GM21619 (cell line): ENCODE results near the gene MEIS3.
A peak's percentile ranks its signal among the peaks of the same experiment; 100 is the strongest.

Experiments used
- ATAC-seq: cut with Tn5 transposase; IDR thresholded peaks from one replicate; pipeline ENCODE4 v1.9.1; 2021; ENCODE audit not compliant: unreplicated experiment

MEIS3 gene

DNA sequence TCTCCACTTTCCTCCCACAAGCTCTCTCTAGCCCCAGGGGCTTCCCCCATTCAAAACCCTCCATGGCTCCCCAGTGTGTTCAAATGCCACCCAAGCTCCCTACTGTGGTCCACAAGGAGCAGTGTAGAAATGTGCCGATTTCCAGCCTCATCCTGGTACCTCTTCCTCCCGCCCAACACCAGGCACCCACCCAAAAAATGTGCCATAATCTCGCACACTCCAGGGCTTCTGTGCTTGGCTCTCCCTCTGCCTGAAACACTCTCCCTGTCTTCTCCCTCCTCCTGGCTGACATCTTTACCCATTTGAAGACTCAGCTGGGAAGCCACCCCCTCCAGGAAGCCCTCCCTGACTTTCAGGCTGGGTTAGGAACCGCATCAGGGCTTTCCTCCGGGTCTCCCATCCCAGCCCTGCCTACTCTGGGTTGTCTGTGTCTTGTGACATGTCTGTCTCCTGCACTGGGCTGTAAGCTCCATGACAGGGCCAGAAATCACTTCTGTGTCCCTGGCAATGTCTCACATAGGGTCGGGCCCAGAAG is 16.6 kb upstream of the MEIS3 start:
- no peak for ATAC-seq

DNA sequence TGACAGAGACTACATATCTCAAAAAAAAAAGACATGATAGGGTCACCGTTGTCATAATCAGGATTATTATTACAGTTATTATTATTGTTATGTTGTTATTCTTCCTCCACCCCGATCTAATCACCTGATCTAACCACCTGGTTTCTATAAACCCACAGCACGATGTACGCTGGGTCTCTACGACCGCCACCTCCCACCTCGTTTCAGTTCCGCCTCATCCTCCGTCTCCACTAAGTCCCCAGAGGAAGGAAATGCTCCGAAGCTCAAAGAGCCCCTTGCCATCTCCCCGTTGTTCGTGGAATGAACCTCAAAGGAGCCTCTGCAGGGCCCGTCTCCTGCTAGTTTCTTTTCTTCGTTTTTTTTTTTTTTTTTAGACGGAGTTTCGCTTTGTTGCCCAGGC is 15.9 kb upstream of the MEIS3 start:
- ATAC-seq: no peak

DNA sequence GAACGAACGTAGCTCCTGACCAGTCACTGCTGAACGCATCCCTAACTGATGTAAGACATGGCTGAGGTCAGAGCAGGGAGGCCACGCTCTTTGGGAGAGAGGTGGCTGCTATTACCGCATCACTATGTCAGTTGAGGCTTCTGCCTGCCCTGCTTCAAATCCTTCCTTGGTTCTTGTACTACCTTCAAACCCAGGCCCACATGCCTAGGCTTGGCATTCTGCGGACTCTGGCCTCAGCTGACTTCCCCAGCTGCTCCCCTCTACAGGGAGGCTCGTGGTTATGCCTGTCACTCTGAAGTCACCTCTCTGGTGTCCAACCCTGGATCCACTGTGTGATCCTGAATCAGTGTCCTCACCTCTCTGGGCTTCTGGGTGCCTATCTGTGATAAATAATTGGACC is 14.8 kb upstream of the MEIS3 start:
- no peak for ATAC-seq

DNA sequence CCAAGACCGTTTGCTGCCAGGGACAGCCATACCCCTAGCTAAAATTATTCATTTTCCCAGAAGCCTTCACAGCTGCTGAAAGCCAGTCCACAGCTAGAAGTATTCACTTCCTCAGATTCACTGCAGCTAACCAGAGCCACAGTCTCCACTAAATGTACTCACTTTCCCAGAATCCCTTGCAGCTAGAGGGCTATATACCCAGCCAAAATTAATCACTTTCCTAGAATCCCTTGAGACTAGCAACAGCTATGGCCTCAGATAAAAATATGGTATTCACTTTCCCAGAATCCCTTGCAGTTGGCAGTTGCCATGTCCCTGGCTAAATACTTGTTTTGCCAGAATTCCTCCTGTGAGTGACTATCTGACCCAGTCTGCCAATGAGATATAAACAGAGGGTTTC is 13.8 kb upstream of the MEIS3 start:
- no peak for ATAC-seq

DNA sequence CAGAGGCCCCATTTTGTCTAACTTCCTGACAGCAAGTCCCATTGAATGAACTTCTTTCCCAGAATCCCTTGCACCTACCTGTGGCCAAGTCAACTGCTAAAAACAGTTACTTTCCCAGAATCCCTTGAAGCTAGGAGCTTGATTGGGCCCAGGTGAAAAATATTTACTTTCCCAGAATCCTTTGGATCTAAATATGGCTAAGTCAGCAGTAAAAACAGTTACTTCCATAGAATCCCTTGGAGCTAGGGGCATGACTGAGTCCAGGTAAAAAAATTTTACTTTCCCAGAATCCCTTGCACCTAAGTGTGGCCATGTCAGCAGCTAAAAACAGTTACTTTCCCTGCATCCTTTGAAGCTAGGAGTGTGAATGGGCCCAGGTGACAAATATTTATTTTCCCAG is 13.2 kb upstream of the MEIS3 start:
- no peak for ATAC-seq

DNA sequence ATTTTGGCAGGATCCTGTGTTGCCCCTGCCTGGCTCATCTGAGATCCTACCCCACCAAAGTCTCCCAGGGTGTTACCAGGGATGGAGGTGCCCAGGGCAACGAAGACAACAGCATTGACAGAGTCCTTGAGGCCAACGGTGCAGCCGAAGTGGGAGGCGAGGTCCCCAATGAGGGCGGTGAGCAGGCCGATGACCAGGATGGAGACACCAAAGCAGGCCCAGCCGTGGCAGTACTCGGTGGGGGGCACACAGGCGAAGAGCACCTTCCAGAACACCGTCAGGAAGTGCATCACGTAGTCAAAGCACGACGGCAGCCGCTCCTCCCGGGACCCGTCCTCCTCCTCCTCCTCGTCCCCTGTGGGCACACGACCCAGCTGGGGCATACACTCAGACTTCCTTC is 12.8 kb upstream of the MEIS3 start:
- ATAC-seq: no peak

DNA sequence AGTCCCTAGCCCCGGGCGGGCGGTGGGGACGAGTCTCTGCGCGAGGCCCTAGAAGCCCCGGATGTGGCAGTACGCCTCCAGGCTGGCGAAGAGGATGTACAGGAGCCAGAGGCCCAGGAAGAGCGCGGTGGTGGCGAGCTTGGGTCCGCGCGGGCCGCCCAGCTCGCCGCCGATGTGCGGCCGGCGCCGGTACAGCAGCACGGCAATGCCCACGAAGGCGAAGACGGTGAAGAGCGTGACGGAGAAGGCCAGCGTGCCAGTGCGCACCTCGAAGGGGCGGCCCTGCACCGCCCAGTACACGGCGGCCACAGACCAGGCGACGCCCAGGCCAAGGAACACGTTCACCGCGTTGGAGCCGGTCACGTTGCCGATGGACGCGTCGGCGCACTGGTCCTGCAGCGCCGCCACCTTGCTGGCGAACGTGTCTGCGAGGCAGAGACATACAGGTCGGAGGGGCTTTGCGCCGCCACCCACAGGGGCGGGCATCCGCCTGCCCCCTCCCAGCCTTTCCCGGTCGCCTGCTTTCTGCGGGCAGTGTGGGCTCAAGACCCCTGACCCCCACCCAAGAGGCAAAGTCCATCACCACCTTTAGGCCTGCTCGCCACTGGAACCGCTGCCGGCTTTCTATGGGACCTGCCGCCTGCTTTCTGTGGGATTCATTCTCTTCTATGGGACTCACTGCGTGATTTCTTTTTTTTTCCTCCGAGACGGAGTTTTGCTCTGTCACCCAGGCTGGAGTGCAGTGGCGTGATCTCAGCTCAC is 10.9 kb upstream of the MEIS3 start:
- no peak for ATAC-seq

DNA sequence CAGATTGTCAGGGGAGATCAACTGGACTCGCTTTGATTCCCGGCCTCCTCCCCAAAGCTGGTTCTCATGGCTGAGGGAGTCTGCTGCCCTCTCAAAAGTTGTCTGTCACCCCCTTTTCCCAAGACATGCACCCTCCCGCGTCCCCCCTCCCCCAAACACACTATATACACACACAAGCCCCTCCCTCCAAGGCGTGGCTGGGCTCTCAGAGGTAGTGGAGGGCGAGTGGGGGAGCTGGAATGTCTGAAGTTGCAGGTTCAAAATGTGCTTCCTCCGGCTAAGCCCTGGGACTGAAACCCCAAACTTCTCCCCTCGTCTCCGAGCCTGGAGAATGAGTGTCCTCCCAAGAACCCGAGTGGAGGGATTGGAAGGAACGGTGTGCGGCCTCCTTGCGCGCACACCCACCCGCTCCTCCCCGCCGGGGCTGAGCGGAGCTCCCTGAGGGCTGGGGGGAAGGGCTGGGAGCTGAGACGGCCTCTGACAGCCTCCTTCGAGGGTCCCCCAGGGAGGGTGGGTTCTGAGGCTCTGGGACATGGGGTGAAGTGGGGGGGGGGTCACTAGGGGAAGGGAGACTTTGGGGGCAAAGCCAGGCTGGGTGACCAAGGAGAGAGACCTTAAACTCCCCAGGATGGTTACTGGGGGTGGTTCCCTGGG is 9.9 kb upstream of the MEIS3 start:
- no peak for ATAC-seq

DNA sequence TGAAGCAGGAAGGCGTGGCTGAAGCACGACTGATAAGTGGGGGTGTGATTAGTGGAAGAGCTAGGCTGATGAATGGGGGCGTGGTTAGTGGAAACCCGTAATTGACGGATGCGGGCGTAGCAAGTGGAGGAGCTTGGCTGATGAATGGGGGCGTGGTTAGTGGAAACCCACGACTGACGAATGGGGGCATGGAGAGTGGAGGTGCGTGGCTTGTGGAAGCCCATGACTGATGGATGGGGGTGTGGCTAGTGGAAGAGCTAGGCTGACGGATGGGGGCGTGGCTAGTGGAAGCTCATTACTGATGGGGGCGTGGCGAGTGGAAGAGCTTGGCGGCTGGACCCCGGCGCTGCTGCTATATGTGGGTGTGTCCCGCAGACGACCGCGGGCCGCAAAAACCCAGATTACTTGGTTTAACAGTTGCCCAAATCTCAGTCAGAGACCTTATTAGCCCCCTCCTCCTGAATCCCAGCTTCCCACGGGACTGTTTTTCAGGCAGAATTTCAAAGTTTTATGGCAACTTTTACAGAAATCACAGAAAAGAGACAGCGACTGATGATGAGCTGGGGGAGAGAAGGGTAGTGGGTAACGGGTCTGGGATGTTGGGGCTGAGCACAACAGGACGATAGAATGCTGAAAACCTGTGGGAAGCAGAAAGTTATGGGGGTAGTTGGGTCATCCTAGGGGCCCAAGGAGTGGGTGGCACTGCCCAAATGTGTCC is 9.0 kb upstream of the MEIS3 start:
- peak; percentile 50 for ATAC-seq

DNA sequence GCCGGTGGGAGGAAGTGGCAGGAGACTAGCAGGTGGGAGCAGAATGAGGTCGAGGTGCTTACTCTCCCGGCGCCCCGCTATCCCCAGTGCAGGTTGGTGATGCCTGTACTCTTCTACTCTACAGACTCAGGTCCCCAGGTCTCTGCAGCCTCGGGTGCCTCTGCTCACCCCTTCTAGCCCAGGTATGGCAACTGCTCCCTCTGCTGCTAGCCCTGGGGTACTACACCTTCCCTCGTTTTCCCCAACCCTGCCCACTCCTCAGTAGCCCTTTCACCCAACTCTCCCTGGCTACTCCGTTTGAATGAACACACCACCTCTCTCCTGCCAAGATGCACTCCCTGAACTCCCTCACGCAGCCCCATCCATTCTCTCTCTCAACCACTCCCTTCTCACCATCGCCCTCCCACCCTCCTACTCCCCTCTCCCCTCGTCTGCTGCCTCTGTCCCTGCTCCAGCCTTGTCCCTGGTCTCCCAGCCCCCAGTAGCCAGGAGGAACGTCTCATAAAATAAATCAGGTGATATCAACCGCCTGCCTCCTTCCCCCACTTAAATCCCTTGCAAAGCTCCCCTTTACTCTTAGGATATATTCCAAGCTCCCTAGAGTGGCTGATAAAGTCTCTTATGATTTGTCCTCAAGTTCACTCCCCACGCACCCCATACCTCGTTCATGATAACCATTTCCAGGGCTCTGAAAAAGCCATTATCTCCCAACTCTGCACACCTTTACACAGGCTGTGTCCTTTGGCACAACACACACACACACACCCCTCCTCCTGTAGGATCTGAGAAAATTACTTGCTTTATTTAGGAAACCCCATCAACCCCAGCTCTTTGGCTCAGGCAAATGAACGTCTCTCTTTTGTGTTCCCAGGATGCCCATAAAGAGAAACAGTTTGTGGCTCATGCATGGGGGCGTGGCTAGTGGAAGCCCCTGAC is 8.2 kb upstream of the MEIS3 start:
- ATAC-seq: no peak

DNA sequence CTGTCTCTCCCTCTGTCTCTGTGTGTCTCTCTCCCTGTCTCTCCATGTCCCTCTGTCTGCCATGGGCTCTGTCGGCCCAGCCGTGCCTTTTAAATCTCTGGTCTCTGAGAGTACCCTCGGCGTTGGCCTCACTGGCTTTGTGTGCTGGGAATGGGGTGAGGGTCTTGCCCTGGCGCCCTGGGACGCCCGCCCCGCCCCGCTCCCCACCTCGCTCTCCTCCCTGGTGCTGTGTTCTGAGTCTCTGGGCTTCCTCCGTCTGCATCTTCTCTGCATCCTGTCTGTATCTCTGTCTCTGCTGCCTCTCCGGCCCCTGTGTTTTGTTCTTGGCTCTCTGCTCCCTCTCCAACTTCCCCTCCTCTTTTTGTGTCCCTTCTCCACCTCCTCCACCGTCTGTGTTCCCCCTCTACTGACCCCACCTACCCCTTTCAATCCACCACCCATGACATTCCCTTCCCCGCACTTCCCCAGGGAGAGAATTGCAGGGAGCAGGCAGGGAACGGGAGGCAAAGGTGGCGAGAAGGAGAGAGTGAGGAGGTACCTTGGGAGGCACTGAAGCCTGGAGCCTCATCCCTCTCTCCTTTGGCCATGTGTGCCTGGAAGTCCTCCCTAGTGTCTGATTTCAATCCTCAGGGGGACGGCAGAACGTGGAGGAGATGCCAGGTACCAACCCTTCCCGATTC is 4.0 kb upstream of the MEIS3 start:
- no peak for ATAC-seq

DNA sequence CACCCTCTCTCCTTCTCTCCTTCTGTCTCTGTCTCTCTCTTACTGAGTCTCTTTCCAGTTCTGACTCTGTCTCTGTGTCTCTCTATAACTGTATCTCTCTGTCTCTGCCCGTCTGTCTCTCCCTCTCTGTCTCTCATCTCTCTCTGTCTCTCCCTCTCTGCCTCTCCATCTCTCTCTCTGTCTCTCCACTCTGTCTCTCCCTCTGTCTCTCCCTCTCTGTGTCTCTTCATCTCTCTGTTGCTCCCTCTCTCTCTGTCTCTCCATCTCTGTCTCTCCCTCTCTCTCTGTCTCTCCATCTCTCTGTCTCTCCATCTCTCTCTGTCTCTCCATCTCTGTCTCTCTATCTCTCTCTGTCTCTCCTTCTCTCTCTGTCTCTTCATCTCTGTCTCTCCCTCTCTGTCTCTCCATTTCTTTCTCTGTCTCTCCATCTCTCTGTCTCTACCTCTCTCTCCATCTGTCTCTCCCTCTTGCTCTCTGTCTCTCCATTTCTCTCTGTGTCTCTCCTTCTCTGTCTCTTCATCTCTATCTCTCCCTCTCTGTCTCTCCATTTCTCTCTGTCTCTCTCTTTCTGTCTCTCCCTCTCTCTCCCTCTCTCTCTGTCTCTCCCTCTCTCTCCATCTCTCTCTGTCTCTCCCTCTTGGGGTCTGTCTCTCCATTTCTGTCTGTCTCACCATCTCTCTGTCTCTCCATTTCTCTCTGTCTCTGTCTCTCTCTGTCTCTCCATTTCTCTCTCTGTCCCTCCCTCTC is 3.3 kb upstream of the MEIS3 start:
- no peak for ATAC-seq

DNA sequence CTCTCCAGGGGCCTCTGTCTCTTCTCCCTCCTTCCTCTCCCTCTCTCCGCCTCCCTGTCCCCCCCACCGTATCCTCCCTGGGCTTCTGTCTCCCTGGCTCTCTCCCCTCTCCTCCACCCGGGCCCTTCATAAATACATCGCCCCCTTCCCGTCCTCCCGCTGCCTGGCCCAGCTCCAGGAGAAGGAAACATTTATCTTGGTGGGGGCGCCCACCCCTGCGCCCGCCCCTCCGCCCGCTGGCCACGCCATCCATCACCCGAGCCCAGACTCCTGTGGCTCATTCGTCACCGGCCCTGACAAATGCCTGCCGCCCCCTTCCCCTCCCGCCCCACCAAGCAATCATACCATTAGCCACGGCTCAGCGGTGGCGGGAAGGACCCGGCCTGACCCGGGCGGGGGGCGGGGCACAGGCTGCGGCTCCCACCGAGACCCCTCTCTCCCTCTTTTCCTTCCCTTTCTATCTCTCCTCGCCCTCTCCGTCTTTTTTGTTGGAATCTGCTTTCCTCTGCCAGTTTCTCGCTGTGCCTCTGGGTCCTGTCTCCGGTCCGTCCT is 2.6 kb upstream of the MEIS3 start:
- no peak for ATAC-seq

DNA sequence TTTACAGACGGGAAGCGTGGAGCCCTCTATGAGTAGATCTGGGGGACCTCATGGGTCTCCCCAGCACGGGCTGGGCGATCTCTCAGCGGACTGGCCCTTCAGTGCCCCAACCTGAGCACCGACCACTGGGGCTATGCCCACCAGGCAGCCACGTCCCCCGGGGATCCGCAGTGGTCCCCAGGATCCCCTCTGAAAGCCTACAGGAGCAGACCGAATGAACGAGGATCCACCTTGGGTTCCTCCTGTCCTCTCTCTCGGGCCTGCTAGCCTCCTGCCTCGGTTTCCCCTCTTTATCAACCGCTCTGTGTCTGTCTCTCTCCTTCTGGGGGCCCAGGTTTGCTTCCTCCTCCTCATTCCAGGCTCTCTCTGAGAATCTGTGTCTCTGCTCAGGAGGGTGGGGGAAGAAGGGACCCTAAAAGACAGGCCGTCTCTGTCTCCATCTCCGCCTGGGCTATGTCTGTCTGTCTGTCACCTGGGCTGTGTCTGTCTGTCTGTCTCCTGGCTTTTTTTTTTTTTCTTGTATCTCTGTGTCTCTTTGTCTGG is 2.0 kb upstream of the MEIS3 start:
- no peak for ATAC-seq

DNA sequence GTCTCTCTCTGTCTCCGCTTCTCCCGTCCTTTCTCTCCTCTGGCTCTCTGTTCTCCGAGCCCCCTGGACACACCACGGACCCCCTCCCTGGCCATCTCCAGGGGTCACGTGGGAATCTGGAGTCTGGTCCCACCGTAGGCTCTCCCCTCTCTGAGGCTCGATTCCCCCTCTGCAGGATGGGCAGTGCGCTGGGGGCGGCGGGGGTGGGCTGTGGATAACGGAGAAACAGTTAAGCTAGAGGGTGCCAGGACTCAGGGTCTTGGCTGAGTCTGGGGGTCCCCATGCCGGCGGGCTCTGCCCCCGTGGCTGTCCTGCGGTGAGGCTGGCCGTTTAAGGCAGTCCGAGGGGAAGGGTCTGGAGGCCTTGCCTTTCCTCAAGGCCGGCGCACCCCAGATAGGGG is 462 bp upstream of the MEIS3 start:
- no peak for ATAC-seq

DNA sequence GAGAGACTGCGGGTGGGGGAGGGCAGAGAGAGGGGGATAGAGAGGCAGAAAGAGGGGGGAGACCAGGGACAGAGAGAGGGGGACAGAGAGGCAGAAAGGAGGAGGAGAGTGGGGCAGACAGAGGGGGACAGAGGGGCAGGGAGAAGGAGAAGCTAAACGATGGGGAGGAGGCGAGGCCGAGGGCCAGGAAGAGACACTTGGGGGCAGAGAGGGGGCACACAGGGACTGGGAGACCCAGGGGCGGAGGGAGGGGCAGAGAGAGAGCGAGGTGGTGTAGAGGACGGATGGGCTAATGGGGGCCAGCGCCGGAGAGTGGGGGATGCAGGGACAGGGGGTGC is 666 bp downstream of the MEIS3 start:
- ATAC-seq: no peak

DNA sequence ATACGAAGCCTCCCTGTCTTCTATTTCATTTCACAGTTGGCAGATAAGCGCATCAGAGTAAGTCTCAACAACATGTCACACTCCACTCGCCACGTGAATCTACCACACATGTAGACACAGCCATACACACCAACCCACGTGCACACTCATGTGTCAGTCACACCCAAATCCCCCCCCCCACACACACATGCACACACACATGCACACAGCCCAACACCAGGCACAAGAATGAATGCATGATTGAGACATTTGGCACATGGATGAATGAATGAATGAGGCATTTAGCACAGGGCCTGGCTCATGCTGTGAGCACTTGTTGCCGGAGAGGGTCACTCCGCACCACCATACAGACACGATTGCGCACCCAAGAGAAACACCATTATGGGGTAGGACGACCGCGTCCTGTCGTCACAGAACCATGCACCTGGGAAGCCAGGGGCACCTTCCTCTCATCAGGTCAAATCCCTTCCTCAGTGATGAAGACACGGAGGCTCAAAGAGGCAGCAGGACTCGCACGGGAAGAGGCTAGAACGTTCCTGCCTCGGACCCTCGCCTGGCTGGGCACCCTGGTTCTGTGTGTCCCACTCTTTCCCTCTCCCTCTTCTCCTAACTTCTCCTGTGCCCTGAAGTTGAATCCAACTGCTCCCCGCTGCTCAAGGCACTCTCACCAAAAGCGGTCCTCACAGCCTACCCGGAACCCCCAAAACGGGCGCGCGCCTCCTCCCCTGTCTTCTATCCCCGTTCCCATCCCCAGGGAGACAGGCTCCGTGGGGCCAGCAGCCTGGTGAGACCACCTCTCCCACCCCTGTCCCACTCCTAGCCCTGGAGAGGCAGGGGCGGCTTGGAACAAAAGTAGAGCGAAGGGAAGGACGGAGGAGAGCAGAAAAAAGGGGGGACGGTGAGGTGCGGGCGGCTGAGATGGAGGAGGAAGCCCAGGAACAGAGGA is 1.3 kb downstream of the MEIS3 start:
- ATAC-seq: no peak

DNA sequence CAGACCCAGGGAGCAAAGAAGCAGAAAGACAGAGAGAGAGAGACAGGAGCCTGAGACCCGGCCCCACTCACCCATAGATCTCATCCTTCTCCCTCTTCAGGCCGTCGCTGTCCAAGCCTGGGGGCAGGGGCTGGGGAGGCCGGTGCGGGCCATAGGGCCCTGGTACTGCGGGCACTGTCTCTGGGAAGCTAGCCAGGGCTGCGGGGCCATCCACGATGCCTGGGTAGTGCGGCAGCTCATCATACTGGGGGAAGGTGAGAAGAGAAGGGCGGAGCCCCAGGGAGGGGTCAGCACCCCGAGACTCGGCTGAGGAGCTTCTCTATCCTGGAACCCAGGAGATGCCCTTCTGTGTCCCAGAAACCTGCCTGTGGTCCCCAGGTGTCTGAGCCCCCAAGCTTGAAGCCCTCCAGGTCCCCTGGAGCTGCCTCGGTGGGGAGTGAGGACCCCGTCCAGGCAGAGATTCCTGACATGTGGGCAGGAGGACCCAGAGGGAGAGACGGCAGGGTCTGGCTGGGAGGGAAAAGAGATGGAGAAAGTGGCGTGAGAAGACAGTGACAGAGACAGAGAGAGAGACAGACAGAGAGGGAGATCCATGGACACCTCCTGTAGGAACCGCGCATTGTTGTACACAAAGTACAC is 2.1 kb downstream of the MEIS3 start:
- ATAC-seq: no peak
